Gastroesophageal sphincter (tissue), 4 donors: ENCODE measurements around the gene ATG2A. TPM values are rescaled to one million over a fixed set of nuclear protein-coding genes. Genes with fewer than 3 reads are reported as not detected.
"Not testable (repeated sequence)": the region's sequence is repeated elsewhere in the genome, so short reads cannot be mapped to it uniquely, and the experiment has no call there.

Experiments
- ATAC-seq: fragments of 150-250 bp; one replicate; pipeline ENCODE4 v1.9.1; 2016; ENCODE audit warnings: mild to moderate bottlenecking, moderate library complexity
- H3K27ac ChIP-seq, 4 donors: fragments of 200-600 bp; sonication (generic) in 3 of 4; 1 replicate in 3 of 4; 2 replicates in 1 of 4; pipeline ENCODE4 v1.5.1; 2016 to 2019
- H3K27me3 ChIP-seq: fragments of 200-600 bp; sonication (generic); one replicate; pipeline ENCODE4 v1.5.1; 2019
- H3K36me3 ChIP-seq, 2 donors: fragments of 200-600 bp; sonication (generic); one replicate each; pipeline ENCODE4 v1.5.1; 2019; ENCODE audit warnings: control low read depth in 1 of 2
- H3K4me1 ChIP-seq, 3 donors: fragments of 200-600 bp; sonication (generic); 1 replicate in 2 of 3; 2 replicates in 1 of 3; pipeline ENCODE4 v1.5.1; 2016 to 2019; ENCODE audit warnings: control low read depth in 2 of 3
- H3K4me3 ChIP-seq, 2 donors: fragments of 200-600 bp; sonication (generic); one replicate each; pipeline ENCODE4 v1.5.1; 2019; ENCODE audit warnings: mild to moderate bottlenecking in 1 of 2, moderate library complexity in 1 of 2
- H3K9me3 ChIP-seq, 3 donors: fragments of 200-600 bp; sonication (generic); one replicate each; pipeline ENCODE4 v1.5.1; 2017 to 2019; ENCODE audit warnings: control low read depth in 2 of 3
- CTCF ChIP-seq, 4 experiments: fragments of 200-600 bp in 2 of 4; fragments of 450-650 bp in 2 of 4; sonication (generic) in 1 of 4; IDR thresholded peaks; one replicate each; pipeline ENCODE4 v1.5.1; 2017 to 2019; ENCODE audit warnings: antibody characterized with exemption in 4 of 4, mild to moderate bottlenecking in 2 of 4, moderate library complexity in 2 of 4
- EP300 ChIP-seq: sonication (generic); formaldehyde crosslinking; IDR thresholded peaks from one replicate; pipeline ENCODE4 v1.6.1; 2017; ENCODE audit warnings: antibody characterized with exemption, mild to moderate bottlenecking
- POLR2A ChIP-seq, 2 donors: fragments of 450-650 bp; IDR thresholded peaks; one replicate each; pipeline ENCODE4 v1.6.1; 2017; ENCODE audit warnings: antibody characterized with exemption in 2 of 2, mild to moderate bottlenecking in 2 of 2, moderate library complexity in 1 of 2
- POLR2AphosphoS5 ChIP-seq: sonication (generic); formaldehyde crosslinking; IDR thresholded peaks from one replicate; pipeline ENCODE4 v1.6.1; 2017; ENCODE audit warnings: antibody characterized with exemption
- WGBS, 2 donors: methylation state at CpG; one replicate each; pipeline ENCODE4 v1.1.5; 2018; ENCODE audit warnings: low coverage in 1 of 2; 5-methylcytosine and 5-hydroxymethylcytosine counted together
- small RNA-seq, 4 donors: library from RNA; depleted of rRNA; stranded (forward); fragments of <200 nt; gene quantifications; one replicate each; pipeline ENCODE3, GENCODE V24; 2016
- total RNA-seq, 4 donors: library from RNA; depleted of rRNA; stranded (reverse); fragments of >200 nt; gene quantifications; one replicate each; pipeline ENCODE4 v1.1.0, GENCODE V29; 2016

The ATG2A gene
- total RNA-seq, 4 donors from 2014 or later: 18.8 to 27.2 (median 26.3) TPM

- ATAC-seq: no peak
- Histone ChIP-seq H3K4me3 (no peak overlapping the region), H3K4me1 (peaks cover 0 to 76% (median 31%) of the 10 kb centered on the region in 3 donors), H3K9me3 (no peaks in the 10 kb centered on the region), H3K27me3 (peaks cover 6% of the 10 kb centered on the region), H3K36me3 (peaks cover 0 to 14% of the 10 kb centered on the region in 2 donors), H3K27ac (peak overlapping the region in 2 of 4 donors; percentile 34 to 97)
- TF ChIP-seq EP300 (no peak), CTCF (IDR thresholded peaks at IDR 0.05) (no peak), POLR2A (IDR thresholded peaks at IDR 0.05) (no peak), POLR2AphosphoS5 (no peak)
- 83 to 86% methylated on average over 2 to 4 of the region's 6 CpGs for WGBS, 2 donors
These were observed 68.7 kb downstream of the ATG2A start for GRCh38 chr11:64848214-64848825.

- Histone ChIP-seq H3K36me3 (peaks cover 0 to 2% of the 10 kb centered on the region in 2 donors), H3K9me3 (no peaks in the 10 kb centered on the region), H3K27me3 (peaks cover 6% of the 10 kb centered on the region), H3K4me3 (no peak overlapping the region), H3K27ac (peak overlapping the region in 2 of 4 donors; percentile 7 to 46), H3K4me1 (peaks cover 0 to 64% (median 31%) of the 10 kb centered on the region in 3 donors)
- ATAC-seq: peak; percentile 86
- TF ChIP-seq EP300 (no peak), CTCF (IDR thresholded peaks at IDR 0.05) (peak in 3 of 4 experiments; percentile 98 to 100 (median 99)), POLR2AphosphoS5 (peak; percentile 26), POLR2A (IDR thresholded peaks at IDR 0.05) (no peak)
- WGBS, 2 donors: 0 to 13% methylated on average over 1 to 3 of the region's 13 CpGs
These were observed 69.9 kb downstream of the ATG2A start for GRCh38 chr11:64846998-64847666.

- H3K27me3 ChIP-seq, H3K9me3 ChIP-seq, H3K4me3 ChIP-seq, ATAC-seq, H3K27ac ChIP-seq, H3K36me3 ChIP-seq: not testable (repeated sequence)
- WGBS, 2 donors: 87% methylated on average over 4 to 6 of the region's 8 CpGs
- peaks cover 0 to 51% (median 24%) of the 10 kb centered on the region in 3 donors for H3K4me1 ChIP-seq
These were observed 71.3 kb downstream of the ATG2A start for GRCh38 chr11:64845776-64846129.

- 50% methylated on average over 4 of the region's 9 CpGs; no CpG with 5 or more reads in 1 of the 2 donors for WGBS, 2 donors
- no peak for TF ChIP-seq POLR2A (IDR thresholded peaks at IDR 0.05)
- TF ChIP-seq CTCF (IDR thresholded peaks at IDR 0.05): no peak
- TF ChIP-seq EP300: no peak
- no peak for TF ChIP-seq POLR2AphosphoS5
- no peaks in the 10 kb centered on the region for H3K36me3 ChIP-seq
- peaks cover 0 to 46% (median 20%) of the 10 kb centered on the region in 3 donors for H3K4me1 ChIP-seq
- H3K4me3 ChIP-seq: peak overlapping the region in 1 of 2 donors; percentile 50
- no peaks in the 10 kb centered on the region for H3K9me3 ChIP-seq
- H3K27me3 ChIP-seq: peaks cover 6% of the 10 kb centered on the region
- no peak for ATAC-seq
- peak overlapping the region in 2 of 4 donors; percentile 0 to 57 for H3K27ac ChIP-seq
These were observed 71.8 kb downstream of the ATG2A start for GRCh38 chr11:64845129-64845775.

Small RNAs within 50 kb of the gene (small RNA-seq; reads per million reads assigned to genes)
- gene MIR6749 (0 reads per million in 4 donors), gene MIR6750 (0 reads per million in 4 donors)

Other genes with a start within 250 kb of the ATG2A start
- 10 to 100 TPM in 1 of 4 donors, 1 to 10 TPM in 3; 3.4 to 25.4 (median 5.0) TPM for gene NRXN2, start 194.0 kb downstream of the ATG2A start, total RNA-seq
- gene RASGRP2, start 173.1 kb downstream of the ATG2A start, total RNA-seq: 10 to 100 TPM; 34.5 to 84.9 (median 41.1) TPM
- gene PYGM, start 157.2 kb downstream of the ATG2A start, total RNA-seq: 10 to 100 TPM; 10.5 to 55.2 (median 32.8) TPM
- gene SF1, start 138.7 kb downstream of the ATG2A start, total RNA-seq: 100 to 1,000 TPM; 187 to 314 (median 253) TPM
- gene MAP4K2, start 114.0 kb downstream of the ATG2A start, total RNA-seq: 10 to 100 TPM; 17.6 to 24.0 (median 19.6) TPM
- gene MEN1, start 106.7 kb downstream of the ATG2A start, total RNA-seq: 10 to 100 TPM in 2 of 4 donors, 1 to 10 TPM in 2; 7.1 to 20.9 (median 11.6) TPM
- under 1 TPM; 0.08 to 0.94 (median 0.22) TPM for gene CDC42BPG, start 72.6 kb downstream of the ATG2A start, total RNA-seq
- 100 to 1,000 TPM in 2 of 4 donors, 10 to 100 TPM in 2; 92.1 to 188 (median 101) TPM for gene EHD1, start 38.6 kb downstream of the ATG2A start, total RNA-seq
- 10 to 100 TPM; 20.3 to 41.2 (median 27.0) TPM for gene PPP2R5B, start 7.5 kb upstream of the ATG2A start, total RNA-seq
- not detected for gene GPHA2, start 18.7 kb upstream of the ATG2A start, total RNA-seq
- gene MAJIN, start 54.9 kb upstream of the ATG2A start, total RNA-seq: not detected
- gene BATF2, start 79.8 kb upstream of the ATG2A start, total RNA-seq: 1 to 10 TPM; 1.5 to 3.4 (median 1.6) TPM
- 100 to 1,000 TPM; 158 to 220 (median 179) TPM for gene ARL2, start 97.0 kb upstream of the ATG2A start, total RNA-seq
- 10 to 100 TPM; 23.6 to 42.5 (median 30.1) TPM for gene SNX15, start 110.2 kb upstream of the ATG2A start, total RNA-seq
- gene SAC3D1, start 124.0 kb upstream of the ATG2A start, total RNA-seq: 10 to 100 TPM in 3 of 4 donors, 1 to 10 TPM in 1; 4.7 to 13.6 (median 12.7) TPM
- gene NAALADL1, start 141.3 kb upstream of the ATG2A start, total RNA-seq: 10 to 100 TPM; 21.8 to 38.5 (median 29.0) TPM
- gene CDCA5, start 166.8 kb upstream of the ATG2A start, total RNA-seq: 1 to 10 TPM in 2 of 4 donors, under 1 TPM in 2; 0.78 to 1.7 (median 0.99) TPM
- 10 to 100 TPM; 26.3 to 43.9 (median 33.3) TPM for gene ZFPL1, start 167.0 kb upstream of the ATG2A start, total RNA-seq
- gene VPS51, start 179.0 kb upstream of the ATG2A start, total RNA-seq: 100 to 1,000 TPM; 374 to 526 (median 407) TPM
- gene TM7SF2, start 194.7 kb upstream of the ATG2A start, total RNA-seq: 10 to 100 TPM in 3 of 4 donors, 1 to 10 TPM in 1; 7.1 to 25.2 (median 18.3) TPM
- 10 to 100 TPM; 13.6 to 19.1 (median 15.4) TPM for gene ZNHIT2, start 200.5 kb upstream of the ATG2A start, total RNA-seq
- 100 to 1,000 TPM; 464 to 971 (median 566) TPM for gene FAU, start 204.9 kb upstream of the ATG2A start, total RNA-seq
- 100 to 1,000 TPM in 1 of 4 donors, 10 to 100 TPM in 3; 83.9 to 114 (median 94.1) TPM for gene MRPL49, start 205.1 kb upstream of the ATG2A start, total RNA-seq
- 10 to 100 TPM; 19.0 to 38.7 (median 26.0) TPM for gene SYVN1, start 217.3 kb upstream of the ATG2A start, total RNA-seq